Progenitor cell of endocrine pancreas (in vitro differentiated cells): ENCODE results near the gene TSKU. TPM values are rescaled to one million over a fixed set of nuclear protein-coding genes. Genes with fewer than 3 reads are reported as not detected.
A peak's percentile ranks its signal among the peaks of the same experiment; 100 is the strongest.
"Not testable (repeated sequence)": the region's sequence is repeated elsewhere in the genome, so short reads cannot be mapped to it uniquely, and the experiment has no call there.

Source experiments
- DNase-seq: peaks from one replicate; pipeline ENCODE4 v3.0.0; 2021; ENCODE audit warnings: low spot score; ENCODE audit not compliant: unreplicated experiment
- H3K27ac Mint-ChIP-seq: 2 replicates; pipeline ENCODE4 v1.8.0; 2021; ENCODE audit warnings: mild to moderate bottlenecking, moderate library complexity, mixed read lengths
- H3K27me3 Mint-ChIP-seq: 2 replicates; pipeline ENCODE4 v1.8.0; 2021; ENCODE audit warnings: mixed read lengths
- H3K36me3 Mint-ChIP-seq: 2 replicates; pipeline ENCODE4 v1.8.0; 2022; ENCODE audit warnings: mixed read lengths; ENCODE audit not compliant: insufficient read depth
- H3K4me1 Mint-ChIP-seq: 2 replicates; pipeline ENCODE4 v1.8.0; 2021; ENCODE audit warnings: low read depth, mixed read lengths
- H3K4me3 Mint-ChIP-seq: 2 replicates; pipeline ENCODE4 v1.8.0; 2021; ENCODE audit warnings: low read depth, mild to moderate bottlenecking, moderate library complexity, mixed read lengths
- H3K9me3 Mint-ChIP-seq: 2 replicates; pipeline ENCODE4 v1.8.0; 2021; ENCODE audit warnings: low read depth, mixed read lengths
- total RNA-seq: library from RNA; stranded (reverse); gene quantifications from 2 replicates; pipeline ENCODE4 v1.2.1, GENCODE V29; 2021
- TF ChIP-seq, protein P1 (sequence below): fragments of 200-600 bp; sonication (generic); IDR thresholded peaks from one replicate; pipeline ENCODE4 v1.5.0; 2021; ENCODE audit warnings: antibody characterized with exemption, mild to moderate bottlenecking; ENCODE audit not compliant: unreplicated experiment

The TSKU gene
- total RNA-seq, 1 donor from 2014 or later: 29.8 TPM

DNA sequence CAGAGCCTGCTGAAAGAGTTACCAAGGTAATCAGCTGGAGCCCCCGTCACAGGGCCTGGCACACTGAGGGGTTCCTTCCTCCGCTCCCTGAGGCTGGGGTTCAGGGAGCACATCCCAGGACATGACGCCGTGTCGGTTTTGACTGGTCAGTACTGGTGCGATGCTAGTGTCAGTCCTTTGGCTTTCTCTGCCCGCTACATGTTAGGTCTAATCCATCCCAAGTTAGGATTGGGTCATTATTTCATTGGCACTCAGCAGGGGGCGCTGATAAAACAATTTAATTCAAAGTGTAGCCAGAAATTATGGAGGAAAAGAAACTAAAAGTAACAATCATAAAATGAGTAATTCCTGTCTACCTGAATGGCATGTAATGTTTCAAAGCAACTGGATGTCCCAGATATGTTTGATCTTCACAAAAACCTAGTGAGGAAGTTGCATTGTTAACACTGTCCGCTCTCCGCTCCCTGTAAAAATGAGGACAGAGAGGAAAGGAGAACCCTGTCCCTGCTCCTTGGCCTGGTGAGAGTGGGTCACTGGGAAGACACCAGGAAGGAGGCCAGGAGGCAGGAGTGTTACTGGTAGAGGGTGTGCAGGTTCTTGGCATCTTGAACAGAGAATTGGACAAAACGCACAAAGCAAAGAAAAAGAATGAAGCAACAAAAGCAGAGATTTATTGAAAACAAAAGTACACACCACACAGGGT lies 27.1 kb downstream of the TSKU start:
- H3K27me3 Mint-ChIP-seq: peaks cover 20% of the 10 kb centered on the region
- no peak for DNase-seq
- H3K4me3 Mint-ChIP-seq: no peak overlapping the region
- H3K4me1 Mint-ChIP-seq: no peaks in the 10 kb centered on the region
- TF ChIP-seq, protein P1, sequence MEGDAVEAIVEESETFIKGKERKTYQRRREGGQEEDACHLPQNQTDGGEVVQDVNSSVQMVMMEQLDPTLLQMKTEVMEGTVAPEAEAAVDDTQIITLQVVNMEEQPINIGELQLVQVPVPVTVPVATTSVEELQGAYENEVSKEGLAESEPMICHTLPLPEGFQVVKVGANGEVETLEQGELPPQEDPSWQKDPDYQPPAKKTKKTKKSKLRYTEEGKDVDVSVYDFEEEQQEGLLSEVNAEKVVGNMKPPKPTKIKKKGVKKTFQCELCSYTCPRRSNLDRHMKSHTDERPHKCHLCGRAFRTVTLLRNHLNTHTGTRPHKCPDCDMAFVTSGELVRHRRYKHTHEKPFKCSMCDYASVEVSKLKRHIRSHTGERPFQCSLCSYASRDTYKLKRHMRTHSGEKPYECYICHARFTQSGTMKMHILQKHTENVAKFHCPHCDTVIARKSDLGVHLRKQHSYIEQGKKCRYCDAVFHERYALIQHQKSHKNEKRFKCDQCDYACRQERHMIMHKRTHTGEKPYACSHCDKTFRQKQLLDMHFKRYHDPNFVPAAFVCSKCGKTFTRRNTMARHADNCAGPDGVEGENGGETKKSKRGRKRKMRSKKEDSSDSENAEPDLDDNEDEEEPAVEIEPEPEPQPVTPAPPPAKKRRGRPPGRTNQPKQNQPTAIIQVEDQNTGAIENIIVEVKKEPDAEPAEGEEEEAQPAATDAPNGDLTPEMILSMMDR: peak; percentile 43
- peaks cover 6% of the 10 kb centered on the region for H3K9me3 Mint-ChIP-seq
- H3K27ac Mint-ChIP-seq: no peak overlapping the region
- peaks cover under 1% of the 10 kb centered on the region for H3K36me3 Mint-ChIP-seq

DNA sequence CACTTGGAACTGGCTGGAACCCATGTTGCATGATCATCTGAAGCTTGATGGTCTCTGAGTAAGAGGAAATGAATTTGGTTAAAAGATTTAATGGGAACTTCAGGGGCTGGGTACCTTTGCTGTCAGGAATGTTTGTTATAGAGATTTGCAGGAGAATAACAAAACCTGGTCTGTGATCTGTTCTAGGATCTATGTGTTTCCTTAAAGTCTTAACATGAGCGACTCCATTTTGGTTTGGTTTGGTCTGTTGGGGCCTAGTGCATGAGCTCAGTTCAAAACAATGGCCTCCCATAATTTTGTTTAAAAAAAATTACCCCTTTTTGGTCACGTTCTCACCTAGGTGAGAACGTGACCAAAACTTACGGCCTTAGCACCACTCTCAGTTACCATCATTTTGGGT lies 28.1 kb downstream of the TSKU start:
- Mint-ChIP-seq H3K4me1 (no peaks in the 10 kb centered on the region), H3K4me3 (no peak overlapping the region), H3K9me3 (peaks cover 15% of the 10 kb centered on the region), H3K27ac (no peak overlapping the region), H3K27me3 (peaks cover 11% of the 10 kb centered on the region), H3K36me3 (peaks cover 2% of the 10 kb centered on the region)
- no peak for DNase-seq
- TF ChIP-seq, protein P1: no peak

DNA sequence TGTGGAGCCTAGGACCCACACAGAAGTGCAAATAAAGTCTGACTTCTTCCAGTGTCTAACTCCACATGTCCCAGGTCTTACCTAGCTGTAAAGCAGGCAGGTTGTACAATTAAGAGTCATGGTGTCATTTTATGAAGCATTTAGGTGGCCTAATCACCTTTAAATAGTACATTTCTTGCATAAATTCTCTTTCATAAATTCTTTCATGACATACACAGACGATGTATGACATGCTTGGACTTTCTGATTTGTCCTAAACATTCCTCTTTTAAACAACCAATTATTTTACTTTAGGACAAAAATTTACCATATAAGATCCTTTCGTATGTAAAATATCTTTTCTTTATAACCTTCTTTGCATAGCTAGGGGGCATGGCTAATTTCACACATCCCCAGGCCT lies 31.3 kb downstream of the TSKU start:
- no peaks in the 10 kb centered on the region for H3K27me3 Mint-ChIP-seq
- H3K36me3 Mint-ChIP-seq: peaks cover 3% of the 10 kb centered on the region
- no peak overlapping the region for H3K27ac Mint-ChIP-seq
- no peak overlapping the region for H3K4me3 Mint-ChIP-seq
- peaks cover 27% of the 10 kb centered on the region for H3K9me3 Mint-ChIP-seq
- H3K4me1 Mint-ChIP-seq: no peaks in the 10 kb centered on the region
- TF ChIP-seq, protein P1: no peak
- no peak for DNase-seq

DNA sequence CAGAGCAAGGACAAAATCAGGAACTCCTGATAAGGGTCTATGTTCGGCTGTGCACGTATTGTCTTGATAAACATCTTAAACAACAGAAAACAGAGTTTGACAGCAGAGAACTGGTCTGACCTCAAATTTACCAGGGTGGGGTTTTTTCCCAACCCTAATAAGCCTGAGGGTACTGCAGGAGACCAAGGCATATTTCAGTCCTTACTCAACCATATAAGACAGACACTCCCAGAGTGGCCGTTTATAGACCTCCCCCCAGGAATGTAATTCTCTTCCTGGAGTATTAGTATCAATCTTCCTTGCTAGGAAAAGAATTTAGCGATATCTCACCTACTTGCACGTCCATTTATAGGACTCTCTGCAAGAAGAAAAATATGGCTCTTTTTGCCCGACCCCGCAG lies 32.5 kb downstream of the TSKU start:
- DNase-seq, H3K27ac Mint-ChIP-seq, H3K4me1 Mint-ChIP-seq, H3K4me3 Mint-ChIP-seq, H3K36me3 Mint-ChIP-seq, H3K27me3 Mint-ChIP-seq: not testable (repeated sequence)
- peaks cover 27% of the 10 kb centered on the region for H3K9me3 Mint-ChIP-seq

DNA sequence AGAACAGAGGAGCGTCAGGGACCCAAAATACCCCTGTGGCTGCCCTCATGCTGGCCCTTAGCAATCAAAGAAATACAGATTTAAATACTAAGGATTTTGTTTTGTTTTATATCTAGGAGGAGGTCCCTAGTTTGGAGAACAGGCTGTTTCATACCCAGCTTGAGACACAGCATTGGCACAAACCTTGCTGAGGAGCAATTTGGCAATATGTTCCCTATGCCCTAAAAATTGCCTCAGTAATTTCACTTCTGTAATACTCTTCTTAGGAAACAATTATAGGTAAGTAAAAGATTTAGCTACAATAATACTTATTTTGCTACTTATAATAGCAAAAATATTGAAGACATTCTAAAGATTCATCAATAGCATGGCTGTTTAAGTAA lies 37.0 kb downstream of the TSKU start:
- H3K27ac Mint-ChIP-seq: no peak overlapping the region
- no peaks in the 10 kb centered on the region for H3K4me1 Mint-ChIP-seq
- no peak overlapping the region for H3K4me3 Mint-ChIP-seq
- no peaks in the 10 kb centered on the region for H3K27me3 Mint-ChIP-seq
- no peak for DNase-seq
- H3K9me3 Mint-ChIP-seq: peaks cover 29% of the 10 kb centered on the region
- H3K36me3 Mint-ChIP-seq: peaks cover 4% of the 10 kb centered on the region
- TF ChIP-seq, protein P1: no peak

DNA sequence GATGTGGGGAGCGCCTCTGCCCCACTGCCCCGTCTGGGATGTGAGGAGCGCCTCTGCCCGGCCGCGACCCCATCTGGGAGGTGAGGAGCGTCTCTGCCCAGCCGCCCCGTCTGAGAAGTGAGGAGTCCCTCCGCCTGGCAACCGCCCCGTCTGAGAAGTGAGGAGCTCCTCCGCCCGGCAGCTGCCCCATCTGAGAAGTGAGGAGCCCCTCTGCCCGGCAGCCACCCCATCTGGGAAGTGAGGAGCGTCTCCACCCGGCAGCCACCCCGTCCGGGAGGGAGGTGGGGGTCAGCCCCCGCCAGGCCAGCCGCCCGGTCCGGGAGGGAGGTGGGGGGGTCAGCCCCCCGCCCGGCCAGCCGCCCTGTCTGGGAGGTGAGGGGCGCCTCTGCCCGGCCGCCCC lies 38.2 kb downstream of the TSKU start:
- not testable (repeated sequence) for H3K36me3 Mint-ChIP-seq, H3K4me1 Mint-ChIP-seq, H3K27ac Mint-ChIP-seq, H3K27me3 Mint-ChIP-seq, DNase-seq, H3K4me3 Mint-ChIP-seq
- H3K9me3 Mint-ChIP-seq: peaks cover 17% of the 10 kb centered on the region
